Measurements from ENCODE around the gene OLFML1. TPM values are rescaled to one million over a fixed set of nuclear protein-coding genes. Genes with fewer than 3 reads are reported as not detected.

The OLFML1 gene
- total RNA-seq, 1 donor from 2014 or later: not detected

- no peak overlapping the region for H3K4me3 Mint-ChIP-seq
- no peaks in the 10 kb centered on the region for H3K4me1 Mint-ChIP-seq
- DNase-seq: no peak
- H3K27me3 Mint-ChIP-seq: peaks cover 1% of the 10 kb centered on the region
- H3K27ac Mint-ChIP-seq: no peak overlapping the region
- intact Hi-C loops (cut with micrococcal nuclease): no loop called here
- H3K9me3 Mint-ChIP-seq: no peaks in the 10 kb centered on the region
- H3K36me3 Mint-ChIP-seq (ENCODE audit: low read depth): no peaks in the 10 kb centered on the region
Observed at GRCh38 chr11:7489376-7489775, 4.1 kb downstream of the OLFML1 start.

GRCh38 chr11:7490054-7490453 is 4.7 kb downstream of the OLFML1 start:
- H3K9me3 Mint-ChIP-seq: no peaks in the 10 kb centered on the region
- intact Hi-C loops (cut with micrococcal nuclease): no loop called here
- H3K4me3 Mint-ChIP-seq: no peak overlapping the region
- no peaks in the 10 kb centered on the region for H3K4me1 Mint-ChIP-seq
- H3K27ac Mint-ChIP-seq: no peak overlapping the region
- H3K36me3 Mint-ChIP-seq (ENCODE audit: low read depth): no peaks in the 10 kb centered on the region
- peaks cover 2% of the 10 kb centered on the region for H3K27me3 Mint-ChIP-seq
- DNase-seq: no peak

GRCh38 chr11:7490535-7490934 is 5.2 kb downstream of the OLFML1 start:
- no peak overlapping the region for H3K4me3 Mint-ChIP-seq
- H3K36me3 Mint-ChIP-seq (ENCODE audit: low read depth): no peaks in the 10 kb centered on the region
- H3K27ac Mint-ChIP-seq: no peak overlapping the region
- H3K4me1 Mint-ChIP-seq: no peaks in the 10 kb centered on the region
- peaks cover 2% of the 10 kb centered on the region for H3K27me3 Mint-ChIP-seq
- intact Hi-C loops (cut with micrococcal nuclease): no loop called here
- no peaks in the 10 kb centered on the region for H3K9me3 Mint-ChIP-seq
- DNase-seq: no peak

GRCh38 chr11:7492253-7492652 is 6.9 kb downstream of the OLFML1 start:
- no peaks in the 10 kb centered on the region for H3K36me3 Mint-ChIP-seq (ENCODE audit: low read depth)
- H3K4me1 Mint-ChIP-seq: peaks cover 3% of the 10 kb centered on the region
- H3K27ac Mint-ChIP-seq: no peak overlapping the region
- H3K9me3 Mint-ChIP-seq: no peaks in the 10 kb centered on the region
- H3K4me3 Mint-ChIP-seq: no peak overlapping the region
- DNase-seq: no peak
- intact Hi-C loops (cut with micrococcal nuclease): no loop called here
- H3K27me3 Mint-ChIP-seq: peaks cover 2% of the 10 kb centered on the region

GRCh38 chr11:7493670-7494069 is 8.4 kb downstream of the OLFML1 start:
- no peak overlapping the region for H3K4me3 Mint-ChIP-seq

GRCh38 chr11:7494086-7494745 is 8.9 kb downstream of the OLFML1 start:
- intact Hi-C loops (cut with micrococcal nuclease): no loop called here
- no peaks in the 10 kb centered on the region for H3K36me3 Mint-ChIP-seq (ENCODE audit: low read depth)
- DNase-seq: no peak
- no peak overlapping the region for H3K4me3 Mint-ChIP-seq
- H3K27ac Mint-ChIP-seq: no peak overlapping the region
- peaks cover 3% of the 10 kb centered on the region for H3K4me1 Mint-ChIP-seq
- H3K27me3 Mint-ChIP-seq: peaks cover 2% of the 10 kb centered on the region
- no peaks in the 10 kb centered on the region for H3K9me3 Mint-ChIP-seq

More at GRCh38 chr11:7493670-7494069, 8.4 kb downstream of the OLFML1 start:
- no peak overlapping the region for H3K27ac Mint-ChIP-seq
- no peak for DNase-seq
- no peaks in the 10 kb centered on the region for H3K36me3 Mint-ChIP-seq (ENCODE audit: low read depth)
- peaks cover 2% of the 10 kb centered on the region for H3K27me3 Mint-ChIP-seq
- peaks cover 3% of the 10 kb centered on the region for H3K4me1 Mint-ChIP-seq
- no peaks in the 10 kb centered on the region for H3K9me3 Mint-ChIP-seq
- intact Hi-C loops (cut with micrococcal nuclease): no loop called here

- no peaks in the 10 kb centered on the region for H3K9me3 Mint-ChIP-seq
- H3K4me3 Mint-ChIP-seq: no peak overlapping the region
- intact Hi-C loops (cut with micrococcal nuclease): no loop called here
- DNase-seq: no peak
- peaks cover 3% of the 10 kb centered on the region for H3K4me1 Mint-ChIP-seq
- peaks cover 2% of the 10 kb centered on the region for H3K27me3 Mint-ChIP-seq
- no peak overlapping the region for H3K27ac Mint-ChIP-seq
- no peaks in the 10 kb centered on the region for H3K36me3 Mint-ChIP-seq (ENCODE audit: low read depth)
Observed at GRCh38 chr11:7495882-7496551, 10.7 kb downstream of the OLFML1 start.

- Mint-ChIP-seq H3K27ac (no peak overlapping the region), H3K9me3 (no peaks in the 10 kb centered on the region), H3K27me3 (peaks cover 2% of the 10 kb centered on the region), H3K4me3 (no peak overlapping the region), H3K36me3 (ENCODE audit: low read depth) (no peaks in the 10 kb centered on the region), H3K4me1 (peaks cover 3% of the 10 kb centered on the region)
- no peak for DNase-seq
- intact Hi-C loops (cut with micrococcal nuclease): no loop called here
Observed at GRCh38 chr11:7498193-7498592, 12.9 kb downstream of the OLFML1 start.

- Mint-ChIP-seq H3K4me1 (peaks cover 3% of the 10 kb centered on the region), H3K4me3 (no peak overlapping the region), H3K27me3 (peaks cover 2% of the 10 kb centered on the region), H3K9me3 (no peaks in the 10 kb centered on the region), H3K36me3 (ENCODE audit: low read depth) (no peaks in the 10 kb centered on the region), H3K27ac (no peak overlapping the region)
- intact Hi-C loops (cut with micrococcal nuclease): no loop called here
- DNase-seq: no peak
Observed at GRCh38 chr11:7499081-7499480, 13.8 kb downstream of the OLFML1 start.

- Mint-ChIP-seq H3K27me3 (no peaks in the 10 kb centered on the region), H3K4me1 (peaks cover 3% of the 10 kb centered on the region), H3K9me3 (no peaks in the 10 kb centered on the region), H3K36me3 (ENCODE audit: low read depth) (no peaks in the 10 kb centered on the region), H3K27ac (no peak overlapping the region), H3K4me3 (no peak overlapping the region)
- intact Hi-C loops (cut with micrococcal nuclease): no loop called here
- no peak for DNase-seq
Observed at GRCh38 chr11:7500251-7500650, 14.9 kb downstream of the OLFML1 start.

- no peaks in the 10 kb centered on the region for H3K9me3 Mint-ChIP-seq
- intact Hi-C loops (cut with micrococcal nuclease): no loop called here
Observed at GRCh38 chr11:7501251-7501650, 15.9 kb downstream of the OLFML1 start.

GRCh38 chr11:7501894-7502293 is 16.6 kb downstream of the OLFML1 start:
- Mint-ChIP-seq H3K27me3 (peaks cover 5% of the 10 kb centered on the region), H3K27ac (no peak overlapping the region), H3K4me3 (no peak overlapping the region), H3K36me3 (ENCODE audit: low read depth) (no peaks in the 10 kb centered on the region), H3K9me3 (no peaks in the 10 kb centered on the region), H3K4me1 (no peaks in the 10 kb centered on the region)
- intact Hi-C loops (cut with micrococcal nuclease): no loop called here
- DNase-seq: no peak

More at GRCh38 chr11:7501251-7501650, 15.9 kb downstream of the OLFML1 start:
- DNase-seq: no peak
- Mint-ChIP-seq H3K27me3 (peaks cover 3% of the 10 kb centered on the region), H3K27ac (no peak overlapping the region), H3K4me1 (peaks cover 2% of the 10 kb centered on the region), H3K36me3 (ENCODE audit: low read depth) (no peaks in the 10 kb centered on the region), H3K4me3 (no peak overlapping the region)

GRCh38 chr11:7506243-7506642 is 20.9 kb downstream of the OLFML1 start:
- no peak for DNase-seq
- Mint-ChIP-seq H3K4me3 (no peak overlapping the region), H3K36me3 (ENCODE audit: low read depth) (no peaks in the 10 kb centered on the region), H3K27ac (no peak overlapping the region), H3K4me1 (no peaks in the 10 kb centered on the region), H3K27me3 (peaks cover 6% of the 10 kb centered on the region), H3K9me3 (no peaks in the 10 kb centered on the region)
- intact Hi-C loops (cut with micrococcal nuclease): no loop called here

GRCh38 chr11:7508087-7508486 is 22.8 kb downstream of the OLFML1 start:
- Mint-ChIP-seq H3K27ac (no peak overlapping the region), H3K27me3 (peaks cover 6% of the 10 kb centered on the region), H3K4me1 (peaks cover 6% of the 10 kb centered on the region), H3K9me3 (no peaks in the 10 kb centered on the region), H3K36me3 (ENCODE audit: low read depth) (no peaks in the 10 kb centered on the region), H3K4me3 (no peak overlapping the region)
- intact Hi-C loops (cut with micrococcal nuclease): no loop called here
- no peak for DNase-seq

- peaks cover 12% of the 10 kb centered on the region for H3K4me1 Mint-ChIP-seq
- H3K9me3 Mint-ChIP-seq: no peaks in the 10 kb centered on the region
- H3K27ac Mint-ChIP-seq: no peak overlapping the region
- intact Hi-C loops (cut with micrococcal nuclease): no loop called here
- H3K27me3 Mint-ChIP-seq: peaks cover 12% of the 10 kb centered on the region
- no peak overlapping the region for H3K4me3 Mint-ChIP-seq
- DNase-seq: no peak
- no peaks in the 10 kb centered on the region for H3K36me3 Mint-ChIP-seq (ENCODE audit: low read depth)
Observed at GRCh38 chr11:7509966-7510365, 24.7 kb downstream of the OLFML1 start.
